Stimulated activated CD4-positive, alpha-beta T cell treated with anti-CD3 and anti-CD28 coated beads, Interleukin-12 subunit alpha, Interleukin-12 subunit beta, amount 100 ng/mL, for 4 hours (primary cell): ENCODE data around the gene MPV17L2.

Experiments used
- DNase-seq: peaks from one replicate; pipeline ENCODE4 v3.0.0-alpha.2; 2020

The MPV17L2 gene

GRCh38 chr19:18160971-18161635 is 31.9 kb upstream of the MPV17L2 start:
- peak; percentile 82 for DNase-seq

GRCh38 chr19:18161636-18162002 is 31.4 kb upstream of the MPV17L2 start:
- DNase-seq, result no peak

- DNase-seq, result no peak
Observed at GRCh38 chr19:18164072-18164471, 28.9 kb upstream of the MPV17L2 start.

- no peak for DNase-seq
Observed at GRCh38 chr19:18165794-18166544, 27.0 kb upstream of the MPV17L2 start.

GRCh38 chr19:18167011-18167410 is 26.0 kb upstream of the MPV17L2 start:
- DNase-seq, result no peak

- peak; percentile 55 for DNase-seq
Observed at GRCh38 chr19:18167975-18168645, 24.9 kb upstream of the MPV17L2 start.

GRCh38 chr19:18168673-18169381 is 24.2 kb upstream of the MPV17L2 start:
- no peak for DNase-seq

- no peak for DNase-seq
Observed at GRCh38 chr19:18170714-18171255, 22.2 kb upstream of the MPV17L2 start.

- no peak for DNase-seq
Observed at GRCh38 chr19:18171605-18172327, 21.3 kb upstream of the MPV17L2 start.

- no peak for DNase-seq
Observed at GRCh38 chr19:18172331-18173053, 20.5 kb upstream of the MPV17L2 start.

- no peak for DNase-seq
Observed at GRCh38 chr19:18173054-18173571, 19.9 kb upstream of the MPV17L2 start.

- peak; percentile 62 for DNase-seq
Observed at GRCh38 chr19:18173572-18174288, 19.3 kb upstream of the MPV17L2 start, which contains the start of gene IFI30. Gene IFI30, plus strand, starts transcription at chr19:18173813. Its CDS starts 29 bp downstream, at chr19:18173842.

GRCh38 chr19:18174983-18175382 is 18.0 kb upstream of the MPV17L2 start:
- no peak for DNase-seq

- DNase-seq, result no peak
Observed at GRCh38 chr19:18176367-18177310, 16.4 kb upstream of the MPV17L2 start.

- no peak for DNase-seq
Observed at GRCh38 chr19:18179957-18180356, 13.1 kb upstream of the MPV17L2 start.

GRCh38 chr19:18183529-18183928 is 9.5 kb upstream of the MPV17L2 start:
- no peak for DNase-seq

GRCh38 chr19:18185538-18185937 is 7.5 kb upstream of the MPV17L2 start:
- no peak for DNase-seq

- DNase-seq, result no peak
Observed at GRCh38 chr19:18190278-18190677, 2.7 kb upstream of the MPV17L2 start.

GRCh38 chr19:18191640-18192062 is 1.4 kb upstream of the MPV17L2 start:
- DNase-seq, result no peak
